HG02840 (cell line): ENCODE measurements around the gene ARCN1.

Source experiments
- ATAC-seq: cut with Tn5 transposase; IDR thresholded peaks from one replicate; pipeline ENCODE4 v1.9.1; 2021; ENCODE audit warnings: mild to moderate bottlenecking, moderate library complexity, moderate number of reproducible peaks; ENCODE audit not compliant: unreplicated experiment, low FRiP score

ARCN1 gene

GRCh38 chr11:118619444-118620197 lies 47.4 kb downstream of the ARCN1 start:
- no peak for ATAC-seq

GRCh38 chr11:118620529-118621070 lies 48.4 kb downstream of the ARCN1 start:
- no peak for ATAC-seq

GRCh38 chr11:118621071-118621783 lies 49.0 kb downstream of the ARCN1 start:
- no peak for ATAC-seq

GRCh38 chr11:118621784-118622375 lies 49.7 kb downstream of the ARCN1 start:
- no peak for ATAC-seq

GRCh38 chr11:118622376-118623268 lies 50.4 kb downstream of the ARCN1 start:
- no peak for ATAC-seq

GRCh38 chr11:118623269-118623655 lies 51.1 kb downstream of the ARCN1 start:
- ATAC-seq = no peak

GRCh38 chr11:118625036-118625690 lies 53.0 kb downstream of the ARCN1 start:
- no peak for ATAC-seq

- no peak for ATAC-seq
Observed at GRCh38 chr11:118625976-118626375, 53.8 kb downstream of the ARCN1 start.

- ATAC-seq = no peak
Observed at GRCh38 chr11:118627566-118627965, 55.4 kb downstream of the ARCN1 start.

- no peak for ATAC-seq
Observed at GRCh38 chr11:118628031-118628430, 55.8 kb downstream of the ARCN1 start.

- no peak for ATAC-seq
Observed at GRCh38 chr11:118628432-118628831, 56.2 kb downstream of the ARCN1 start.

- ATAC-seq = no peak
Observed at GRCh38 chr11:118628861-118629549, 56.8 kb downstream of the ARCN1 start.

- no peak for ATAC-seq
Observed at GRCh38 chr11:118629761-118630661, 57.8 kb downstream of the ARCN1 start.

- no peak for ATAC-seq
Observed at GRCh38 chr11:118631142-118631909, 59.1 kb downstream of the ARCN1 start.

- ATAC-seq = no peak
Observed at GRCh38 chr11:118632577-118633318, 60.5 kb downstream of the ARCN1 start.

- no peak for ATAC-seq
Observed at GRCh38 chr11:118633319-118633690, 61.1 kb downstream of the ARCN1 start.

- ATAC-seq = no peak
Observed at GRCh38 chr11:118633979-118634378, 61.8 kb downstream of the ARCN1 start.
